ENCODE results near the gene PXYLP1. TPM values are rescaled to one million over a fixed set of nuclear protein-coding genes. Genes with fewer than 3 reads are reported as not detected.

The PXYLP1 gene
- total RNA-seq, 6 donors from 2014 or later, result 6.5 to 17.5 (median 9.8) TPM

GRCh38 chr3:141289228-141289772, 57.7 kb downstream of the PXYLP1 start:
- peaks cover 0 to 9% (median 1%) of the 10 kb centered on the region in 4 donors for H3K36me3 ChIP-seq
- 50 to 80% methylated on average over 2 of the region's 2 CpGs for WGBS, 2 donors
- DNase-seq (no peak), ATAC-seq (ENCODE audit: low FRiP score in 2 of 2) (no peak)
- no peak overlapping the region for H3K4me3 ChIP-seq
- TF ChIP-seq POLR2A (IDR thresholded peaks at IDR 0.05), result no peak
- TF ChIP-seq CTCF (IDR thresholded peaks at IDR 0.05), result no peak
- no peak for TF ChIP-seq POLR2AphosphoS5 (IDR thresholded peaks at IDR 0.05)
- TF ChIP-seq EP300 (IDR thresholded peaks at IDR 0.05), result no peak
- H3K9me3 ChIP-seq, result no peaks in the 10 kb centered on the region
- H3K27me3 ChIP-seq, result no peaks in the 10 kb centered on the region
- H3K4me1 ChIP-seq, result peaks cover 3 to 19% (median 12%) of the 10 kb centered on the region in 4 donors
- no peak overlapping the region for H3K27ac ChIP-seq

- Histone ChIP-seq H3K4me3 (no peak overlapping the region), H3K4me1 (peaks cover 3 to 19% (median 12%) of the 10 kb centered on the region in 4 donors), H3K9me3 (no peaks in the 10 kb centered on the region), H3K27ac (no peak overlapping the region), H3K36me3 (peaks cover 0 to 9% (median 1%) of the 10 kb centered on the region in 4 donors), H3K27me3 (no peaks in the 10 kb centered on the region)
- no peak for ATAC-seq (ENCODE audit: low FRiP score in 2 of 2)
- no peak for DNase-seq
- WGBS, 2 donors, result 82 to 88% methylated on average over 8 to 12 of the region's 12 CpGs
- no peak for TF ChIP-seq POLR2A (IDR thresholded peaks at IDR 0.05)
- TF ChIP-seq CTCF (IDR thresholded peaks at IDR 0.05), result no peak
- TF ChIP-seq POLR2AphosphoS5 (IDR thresholded peaks at IDR 0.05), result no peak
- no peak for TF ChIP-seq EP300 (IDR thresholded peaks at IDR 0.05)
Observed at GRCh38 chr3:141291559-141292355, 60.1 kb downstream of the PXYLP1 start.

- no peak overlapping the region for H3K27ac ChIP-seq
- ATAC-seq (ENCODE audit: low FRiP score in 2 of 2) (no peak), DNase-seq (no peak)
- 89 to 93% methylated on average over 17 to 19 of the region's 19 CpGs for WGBS, 2 donors
- no peak for TF ChIP-seq POLR2A (IDR thresholded peaks at IDR 0.05)
- TF ChIP-seq EP300 (IDR thresholded peaks at IDR 0.05), result no peak
- TF ChIP-seq POLR2AphosphoS5 (IDR thresholded peaks at IDR 0.05), result no peak
- no peak for TF ChIP-seq CTCF (IDR thresholded peaks at IDR 0.05)
- no peaks in the 10 kb centered on the region for H3K27me3 ChIP-seq
- peaks cover 3 to 19% (median 9%) of the 10 kb centered on the region in 4 donors for H3K4me1 ChIP-seq
- no peaks in the 10 kb centered on the region for H3K9me3 ChIP-seq
- no peak overlapping the region for H3K4me3 ChIP-seq
- H3K36me3 ChIP-seq, result peaks cover 0 to 3% (median 1%) of the 10 kb centered on the region in 4 donors
Observed at GRCh38 chr3:141292356-141293058, 60.9 kb downstream of the PXYLP1 start.

GRCh38 chr3:141294301-141294700, 62.7 kb downstream of the PXYLP1 start:
- Histone ChIP-seq H3K4me1 (peaks cover 3 to 8% (median 7%) of the 10 kb centered on the region in 4 donors), H3K9me3 (no peaks in the 10 kb centered on the region), H3K36me3 (peaks cover 0 to 3% (median 0%) of the 10 kb centered on the region in 4 donors), H3K27ac (peak overlapping the region in 3 of 4 donors; percentile 21 to 47 (median 43)), H3K4me3 (peak overlapping the region in 3 of 4 donors; percentile 15 to 39 (median 35)), H3K27me3 (no peaks in the 10 kb centered on the region)
- ATAC-seq (ENCODE audit: low FRiP score in 2 of 2) (peak in 1 of 2 donors; percentile 42), DNase-seq (no peak)
- 19 to 26% methylated on average over 3 of the region's 3 CpGs for WGBS, 2 donors
- TF ChIP-seq POLR2A (IDR thresholded peaks at IDR 0.05) (no peak), CTCF (IDR thresholded peaks at IDR 0.05) (no peak), POLR2AphosphoS5 (IDR thresholded peaks at IDR 0.05) (no peak), EP300 (IDR thresholded peaks at IDR 0.05) (no peak)
